ENCODE measurements around the gene ZMIZ1.

The ZMIZ1 gene

DNA sequence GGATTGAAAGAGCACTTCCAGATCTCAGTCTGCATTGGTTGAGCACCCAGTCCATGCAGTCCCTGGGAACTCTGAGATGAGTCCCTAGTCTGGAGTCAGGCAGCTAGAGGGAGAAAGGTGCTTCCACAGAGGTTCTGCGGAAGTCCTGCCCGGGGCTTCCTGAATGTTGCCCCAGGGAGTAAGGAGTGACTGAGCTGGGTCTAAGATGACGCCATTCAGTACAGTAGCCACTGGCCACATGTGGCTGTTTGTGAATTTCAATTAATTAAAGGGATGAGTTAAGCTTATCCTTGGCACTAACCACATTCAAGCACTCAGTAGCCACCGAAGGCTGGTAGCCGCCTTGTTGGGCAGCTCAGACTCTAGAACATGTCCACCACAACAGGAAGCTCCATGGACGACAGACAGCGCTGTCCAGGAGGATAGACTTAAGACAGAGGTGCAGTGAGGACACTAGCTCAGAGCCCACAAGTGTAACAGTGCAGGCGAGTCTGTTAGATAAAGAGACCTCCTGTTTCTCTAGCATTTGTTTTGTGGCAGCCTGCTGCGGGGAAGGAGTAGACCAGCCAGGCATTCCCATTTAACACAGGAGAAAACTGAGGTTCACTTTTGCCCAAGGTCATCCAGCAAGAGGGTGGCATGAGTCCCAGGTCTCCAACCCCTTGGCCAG is 176.9 kb downstream of the ZMIZ1 start:
- no peaks in the 10 kb centered on the region for H3K9me3 ChIP-seq
- TF ChIP-seq, protein P1, sequence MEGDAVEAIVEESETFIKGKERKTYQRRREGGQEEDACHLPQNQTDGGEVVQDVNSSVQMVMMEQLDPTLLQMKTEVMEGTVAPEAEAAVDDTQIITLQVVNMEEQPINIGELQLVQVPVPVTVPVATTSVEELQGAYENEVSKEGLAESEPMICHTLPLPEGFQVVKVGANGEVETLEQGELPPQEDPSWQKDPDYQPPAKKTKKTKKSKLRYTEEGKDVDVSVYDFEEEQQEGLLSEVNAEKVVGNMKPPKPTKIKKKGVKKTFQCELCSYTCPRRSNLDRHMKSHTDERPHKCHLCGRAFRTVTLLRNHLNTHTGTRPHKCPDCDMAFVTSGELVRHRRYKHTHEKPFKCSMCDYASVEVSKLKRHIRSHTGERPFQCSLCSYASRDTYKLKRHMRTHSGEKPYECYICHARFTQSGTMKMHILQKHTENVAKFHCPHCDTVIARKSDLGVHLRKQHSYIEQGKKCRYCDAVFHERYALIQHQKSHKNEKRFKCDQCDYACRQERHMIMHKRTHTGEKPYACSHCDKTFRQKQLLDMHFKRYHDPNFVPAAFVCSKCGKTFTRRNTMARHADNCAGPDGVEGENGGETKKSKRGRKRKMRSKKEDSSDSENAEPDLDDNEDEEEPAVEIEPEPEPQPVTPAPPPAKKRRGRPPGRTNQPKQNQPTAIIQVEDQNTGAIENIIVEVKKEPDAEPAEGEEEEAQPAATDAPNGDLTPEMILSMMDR (IDR thresholded peaks at IDR 0.05) = no peak
- H3K27ac ChIP-seq = peak overlapping the region; percentile 94
- H3K27me3 ChIP-seq = no peaks in the 10 kb centered on the region
- H3K36me3 ChIP-seq = no peaks in the 10 kb centered on the region
- peaks cover 86 to 89% of the 10 kb centered on the region in 2 experiments for H3K4me1 ChIP-seq (ENCODE audit: control insufficient read depth in 1 of 2, insufficient read depth in 1 of 2, low read depth in 1 of 2, low read length in 1 of 2)
- peak overlapping the region; percentile 2 to 13 for H3K4me3 ChIP-seq (ENCODE audit: low read depth in 1 of 2, low read length in 1 of 2)

DNA sequence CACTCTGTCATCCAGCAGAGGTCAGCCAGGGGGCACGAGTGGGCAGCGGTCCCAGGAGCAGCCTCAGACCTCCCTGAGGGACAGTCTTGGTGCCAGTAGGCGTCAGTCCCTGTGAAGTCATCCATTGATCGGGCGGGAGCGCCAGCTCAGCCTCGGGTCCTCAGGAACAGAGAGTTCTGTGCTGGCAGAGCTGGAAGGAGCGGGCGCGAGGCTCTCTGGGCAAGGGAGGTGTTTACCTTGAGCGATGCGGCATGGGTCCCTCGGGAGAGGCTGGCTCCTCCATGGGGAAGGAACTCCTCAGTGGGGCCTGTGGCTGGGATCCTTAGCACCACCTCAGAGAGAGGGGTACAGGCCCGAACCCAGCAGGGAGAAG is 177.4 kb downstream of the ZMIZ1 start:
- TF ChIP-seq, protein P1 (IDR thresholded peaks at IDR 0.05) = no peak
- Histone ChIP-seq H3K36me3 (no peaks in the 10 kb centered on the region), H3K4me1 (ENCODE audit: control insufficient read depth in 1 of 2, insufficient read depth in 1 of 2, low read depth in 1 of 2, low read length in 1 of 2) (peaks cover 86 to 91% of the 10 kb centered on the region in 2 experiments), H3K4me3 (ENCODE audit: low read depth in 1 of 2, low read length in 1 of 2) (peak overlapping the region; percentile 2 to 13), H3K27me3 (no peaks in the 10 kb centered on the region), H3K27ac (peak overlapping the region; percentile 94), H3K9me3 (no peaks in the 10 kb centered on the region)

DNA sequence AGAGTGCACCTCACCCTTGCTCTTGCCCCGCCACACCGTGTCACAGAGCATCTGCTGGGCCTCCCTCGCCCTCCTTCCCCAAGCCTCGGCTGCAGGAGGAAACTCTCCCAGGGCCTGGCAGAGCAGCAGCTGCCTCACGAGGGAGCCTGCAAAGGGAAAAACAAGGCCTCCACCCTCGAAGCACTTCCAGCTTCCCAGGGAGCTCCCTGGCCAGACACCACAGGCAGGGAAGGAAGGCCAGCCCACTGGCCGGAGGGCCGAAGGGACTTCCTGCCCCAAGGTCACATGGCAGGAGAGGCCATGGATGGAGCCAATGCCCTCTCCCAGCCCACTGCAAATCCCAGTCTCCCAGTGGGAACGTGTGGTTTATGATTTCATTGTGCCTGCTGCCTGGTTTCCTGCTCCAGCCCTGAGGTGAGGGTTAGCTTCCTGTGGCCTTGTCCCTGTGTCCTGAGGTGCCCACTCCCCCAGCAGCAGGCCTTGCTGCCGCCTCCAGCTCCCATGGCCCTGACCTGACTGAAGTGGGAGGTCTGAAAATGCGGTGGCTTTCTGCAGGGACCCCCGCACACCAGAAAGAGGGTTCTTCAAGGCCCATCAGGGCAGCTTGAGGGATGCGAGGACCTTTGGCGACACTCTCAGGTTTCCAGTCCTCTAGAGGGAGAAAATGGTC is 178.0 kb downstream of the ZMIZ1 start:
- Histone ChIP-seq H3K9me3 (no peaks in the 10 kb centered on the region), H3K27me3 (no peaks in the 10 kb centered on the region), H3K36me3 (no peaks in the 10 kb centered on the region), H3K27ac (peak overlapping the region; percentile 94), H3K4me1 (ENCODE audit: control insufficient read depth in 1 of 2, insufficient read depth in 1 of 2, low read depth in 1 of 2, low read length in 1 of 2) (peaks cover 86 to 91% of the 10 kb centered on the region in 2 experiments), H3K4me3 (ENCODE audit: low read depth in 1 of 2, low read length in 1 of 2) (peak overlapping the region in 1 of 2 experiments; percentile 58)
- TF ChIP-seq, protein P1 (IDR thresholded peaks at IDR 0.05) = no peak

DNA sequence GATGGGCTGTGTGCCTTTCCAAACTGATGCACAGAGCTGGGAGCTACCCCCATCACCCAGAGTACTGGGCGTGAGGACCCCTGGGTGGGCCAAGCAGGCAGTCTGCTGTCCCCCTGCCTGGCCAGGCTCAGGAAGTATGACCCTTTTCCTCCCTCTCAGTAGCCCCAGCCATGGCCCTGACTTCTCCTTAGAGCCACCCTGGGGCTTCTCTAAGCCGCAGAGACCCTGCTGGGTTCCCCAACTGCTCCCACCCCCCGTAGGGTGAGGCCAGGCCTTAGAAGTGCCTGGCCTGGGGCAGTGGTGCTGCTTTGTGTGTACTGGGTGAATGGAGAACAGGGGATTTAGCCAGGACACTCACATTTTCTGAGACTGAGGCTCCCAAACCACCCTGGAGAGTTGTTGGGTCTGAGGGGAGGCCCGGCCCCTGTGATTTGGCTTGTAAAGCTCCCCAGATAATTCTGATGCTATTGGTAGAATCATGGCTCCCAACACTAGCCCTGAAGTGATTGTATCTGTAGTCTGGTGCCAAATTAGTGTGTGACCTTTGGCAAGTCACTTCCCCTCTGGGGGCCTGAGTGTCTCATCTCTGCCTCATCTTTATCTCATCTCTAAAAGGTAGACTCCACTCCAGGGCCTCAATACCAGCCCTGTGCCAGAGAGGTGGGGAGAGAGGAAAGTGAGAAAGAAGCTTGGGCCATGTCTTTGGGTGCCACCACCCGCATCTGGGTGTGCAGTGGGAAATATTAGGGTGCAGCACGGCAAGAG is 178.8 kb downstream of the ZMIZ1 start:
- TF ChIP-seq, protein P1 (IDR thresholded peaks at IDR 0.05) = no peak
- no peaks in the 10 kb centered on the region for H3K36me3 ChIP-seq
- H3K27me3 ChIP-seq = no peaks in the 10 kb centered on the region
- peaks cover 89 to 93% of the 10 kb centered on the region in 2 experiments for H3K4me1 ChIP-seq (ENCODE audit: control insufficient read depth in 1 of 2, insufficient read depth in 1 of 2, low read depth in 1 of 2, low read length in 1 of 2)
- peak overlapping the region; percentile 55 to 58 for H3K4me3 ChIP-seq (ENCODE audit: low read depth in 1 of 2, low read length in 1 of 2)
- H3K9me3 ChIP-seq = no peaks in the 10 kb centered on the region
- H3K27ac ChIP-seq = peak overlapping the region; percentile 94

DNA sequence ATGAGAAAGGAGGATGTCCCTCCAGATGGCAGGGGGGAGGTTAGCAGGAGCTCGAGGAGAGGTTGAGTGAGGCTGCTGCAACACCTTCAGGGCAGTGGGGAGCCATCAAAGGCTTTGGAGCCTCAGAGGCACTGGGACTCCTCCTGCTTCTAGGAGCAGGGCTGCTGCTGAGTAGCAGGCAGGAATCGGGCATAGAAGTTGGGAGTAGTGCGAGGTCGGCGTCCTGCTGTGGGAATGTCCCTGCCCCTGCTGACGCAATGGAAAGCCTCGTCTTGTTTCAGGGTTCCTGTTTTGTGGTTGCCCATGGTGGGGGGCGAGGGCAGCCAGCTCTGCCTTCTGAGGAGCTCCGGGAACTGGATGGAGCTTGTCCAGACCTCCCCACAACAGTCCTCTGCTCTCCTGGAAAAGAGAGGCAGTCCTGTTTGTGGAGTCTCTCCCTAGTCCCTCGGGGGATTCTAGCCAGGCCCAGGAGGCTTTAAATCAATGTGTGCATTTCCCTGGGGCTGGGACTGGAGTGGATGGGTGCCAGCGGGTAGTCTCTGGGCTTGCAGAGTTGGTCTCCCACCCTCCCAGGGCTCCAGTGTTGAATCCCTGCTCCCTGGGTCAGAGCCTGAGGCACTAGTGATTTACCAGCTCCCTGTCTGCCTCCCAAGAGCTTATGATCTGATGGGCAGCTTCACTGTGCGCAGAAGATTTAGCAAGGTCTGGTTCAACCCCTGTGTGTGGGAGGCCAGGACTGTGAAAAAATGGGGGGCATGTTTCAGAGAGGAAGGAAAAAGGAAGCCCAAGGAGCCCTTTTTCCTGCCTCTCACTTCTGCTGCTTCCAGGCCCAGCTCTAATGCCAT is 179.8 kb downstream of the ZMIZ1 start:
- Histone ChIP-seq H3K27ac (peak overlapping the region; percentile 94), H3K4me1 (ENCODE audit: control insufficient read depth in 1 of 2, insufficient read depth in 1 of 2, low read depth in 1 of 2, low read length in 1 of 2) (peaks cover 91 to 95% of the 10 kb centered on the region in 2 experiments), H3K27me3 (no peaks in the 10 kb centered on the region), H3K36me3 (no peaks in the 10 kb centered on the region), H3K9me3 (no peaks in the 10 kb centered on the region), H3K4me3 (ENCODE audit: low read depth in 1 of 2, low read length in 1 of 2) (peak overlapping the region; percentile 55 to 58)
- TF ChIP-seq, protein P1 (IDR thresholded peaks at IDR 0.05) = no peak

All from neutrophil (primary cell).